Fibroblast of lung (primary cell): ENCODE measurements around the gene SMARCC1. TPM values are rescaled to one million over a fixed set of nuclear protein-coding genes. Genes with fewer than 3 reads are reported as not detected.

Experiments
- DNase-seq, 2 donors: peaks; one replicate each; pipeline versions ENCODE4 v3.0.0 to v3.0.0-alpha.2; 2010; ENCODE audit warnings: low read depth in 2 of 2
- H2AFZ ChIP-seq: 2 replicates; pipeline ENCODE4 v1.5.1; 2012; ENCODE audit warnings: low read length, control low read depth, inconsistent platforms
- H3K27ac ChIP-seq: 2 replicates; pipeline ENCODE4 v1.5.1; 2011; ENCODE audit warnings: low read length, control low read depth; ENCODE audit not compliant: insufficient read depth
- H3K27me3 ChIP-seq: 2 replicates; pipeline ENCODE4 v1.5.1; 2011; ENCODE audit warnings: mild to moderate bottlenecking, low read length; ENCODE audit not compliant: control insufficient read depth, insufficient read depth
- H3K36me3 ChIP-seq: 2 replicates; pipeline ENCODE4 v1.5.1; 2011; ENCODE audit warnings: low read length; ENCODE audit not compliant: control insufficient read depth, insufficient read depth
- H3K4me1 ChIP-seq: 2 replicates; pipeline ENCODE4 v1.5.1; 2011; ENCODE audit warnings: low read length; ENCODE audit not compliant: control insufficient read depth, insufficient read depth; ENCODE audit errors: extremely low read depth
- H3K4me2 ChIP-seq: 2 replicates; pipeline ENCODE4 v1.5.1; 2011; ENCODE audit warnings: low read length, control low read depth; ENCODE audit not compliant: insufficient read depth; ENCODE audit errors: extremely low read depth
- H3K4me3 ChIP-seq, 4 experiments: fragments of 200-600 bp in 1 of 4; sonication (generic) in 1 of 4; replicated peaks in 1 of 4; 2 replicates each; pipeline ENCODE4 v1.5.1; 2011 to 2016; ENCODE audit warnings: low read length in 4 of 4, low read depth in 3 of 4, mild to moderate bottlenecking in 3 of 4, control low read depth in 2 of 4, inconsistent platforms in 1 of 4, mixed read lengths in 1 of 4; ENCODE audit not compliant: insufficient read depth in 1 of 4; ENCODE audit errors: control extremely low read depth in 1 of 4
- H3K79me2 ChIP-seq: 2 replicates; pipeline ENCODE4 v1.5.1; 2012; ENCODE audit warnings: mild to moderate bottlenecking, low read length, inconsistent platforms; ENCODE audit not compliant: control insufficient read depth, insufficient read depth
- H3K9ac ChIP-seq: 2 replicates; pipeline ENCODE4 v1.5.1; 2011; ENCODE audit warnings: mild to moderate bottlenecking, low read length, control low read depth; ENCODE audit not compliant: insufficient read depth
- H3K9me3 ChIP-seq: 2 replicates; pipeline ENCODE4 v1.5.1; 2012; ENCODE audit warnings: low read depth, low read length; ENCODE audit not compliant: control insufficient read depth, insufficient read depth
- H4K20me1 ChIP-seq: 2 replicates; pipeline ENCODE4 v1.5.1; 2011; ENCODE audit warnings: low read length; ENCODE audit not compliant: control insufficient read depth, insufficient read depth; ENCODE audit errors: extremely low read depth
- EZH2 ChIP-seq: IDR thresholded peaks from 2 replicates; pipeline ENCODE4 v1.5.1; 2012; ENCODE audit warnings: low read length, control low read depth, mild to moderate bottlenecking; ENCODE audit errors: missing control alignments
- polyA plus RNA-seq, 2 donors: library from polyadenylated mRNA; depleted of rRNA in 1 of 2; stranded (reverse) in 1 of 2; unstranded in 1 of 2; fragments of >200 nt; gene quantifications; 2 replicates each; pipeline ENCODE4 v1.2.1, GENCODE V29; 2011 to 2012; ENCODE audit warnings: missing spikeins in 1 of 2
- total RNA-seq: library from RNA; depleted of rRNA; stranded (reverse); fragments of >200 nt; gene quantifications from 2 replicates; pipeline ENCODE4 v1.2.1, GENCODE V29; 2014
- TF ChIP-seq, protein P1 (sequence below), 2 donors: IDR thresholded peaks in 1 of 2; conservative IDR thresholded peaks in 1 of 2; 1 replicate in 1 of 2; 2 replicates in 1 of 2; pipeline ENCODE4 v1.5.1; 2011 to 2012; ENCODE audit warnings: low read length in 2 of 2, control low read depth in 1 of 2, inconsistent platforms in 1 of 2, low read depth in 1 of 2, mild to moderate bottlenecking in 1 of 2

Gene SMARCC1
- total and polyA plus RNA-seq, 2 donors (not counting 1 experiment from before 2014, with no cell fraction given): 23.1 to 23.6 TPM

- H2AFZ ChIP-seq: no peak overlapping the region
- peaks cover 2% of the 10 kb centered on the region for H3K36me3 ChIP-seq
- H3K27ac ChIP-seq: no peak overlapping the region
- no peaks in the 10 kb centered on the region for H4K20me1 ChIP-seq
- H3K4me3 ChIP-seq: no peak overlapping the region
- TF ChIP-seq, protein P1, sequence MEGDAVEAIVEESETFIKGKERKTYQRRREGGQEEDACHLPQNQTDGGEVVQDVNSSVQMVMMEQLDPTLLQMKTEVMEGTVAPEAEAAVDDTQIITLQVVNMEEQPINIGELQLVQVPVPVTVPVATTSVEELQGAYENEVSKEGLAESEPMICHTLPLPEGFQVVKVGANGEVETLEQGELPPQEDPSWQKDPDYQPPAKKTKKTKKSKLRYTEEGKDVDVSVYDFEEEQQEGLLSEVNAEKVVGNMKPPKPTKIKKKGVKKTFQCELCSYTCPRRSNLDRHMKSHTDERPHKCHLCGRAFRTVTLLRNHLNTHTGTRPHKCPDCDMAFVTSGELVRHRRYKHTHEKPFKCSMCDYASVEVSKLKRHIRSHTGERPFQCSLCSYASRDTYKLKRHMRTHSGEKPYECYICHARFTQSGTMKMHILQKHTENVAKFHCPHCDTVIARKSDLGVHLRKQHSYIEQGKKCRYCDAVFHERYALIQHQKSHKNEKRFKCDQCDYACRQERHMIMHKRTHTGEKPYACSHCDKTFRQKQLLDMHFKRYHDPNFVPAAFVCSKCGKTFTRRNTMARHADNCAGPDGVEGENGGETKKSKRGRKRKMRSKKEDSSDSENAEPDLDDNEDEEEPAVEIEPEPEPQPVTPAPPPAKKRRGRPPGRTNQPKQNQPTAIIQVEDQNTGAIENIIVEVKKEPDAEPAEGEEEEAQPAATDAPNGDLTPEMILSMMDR (conservative IDR thresholded peaks at IDR 0.05 in 1 of 2, IDR thresholded peaks at IDR 0.05 in 1 of 2; ENCODE audit: low read depth in 1 of 2, low read length in 2 of 2): no peak
- TF ChIP-seq EZH2: no peak
- H3K27me3 ChIP-seq: no peaks in the 10 kb centered on the region
- H3K9ac ChIP-seq: no peak overlapping the region
- H3K4me1 ChIP-seq: no peaks in the 10 kb centered on the region
- no peaks in the 10 kb centered on the region for H3K9me3 ChIP-seq
- H3K4me2 ChIP-seq: no peak overlapping the region
- H3K79me2 ChIP-seq: no peaks in the 10 kb centered on the region
- DNase-seq: no peak
These were observed 77.5 kb downstream of the SMARCC1 start for GRCh38 chr3:47704237-47704612.

GRCh38 chr3:47701388-47701787 is 80.3 kb downstream of the SMARCC1 start:
- no peaks in the 10 kb centered on the region for H3K27me3 ChIP-seq
- TF ChIP-seq, protein P1 (conservative IDR thresholded peaks at IDR 0.05 in 1 of 2, IDR thresholded peaks at IDR 0.05 in 1 of 2; ENCODE audit: low read depth in 1 of 2, low read length in 2 of 2): no peak
- no peak for TF ChIP-seq EZH2
- H3K9me3 ChIP-seq: no peaks in the 10 kb centered on the region
- H3K36me3 ChIP-seq: peaks cover 2% of the 10 kb centered on the region
- H3K79me2 ChIP-seq: no peaks in the 10 kb centered on the region
- H3K27ac ChIP-seq: no peak overlapping the region
- H3K4me3 ChIP-seq: no peak overlapping the region
- DNase-seq: no peak
- no peak overlapping the region for H3K9ac ChIP-seq
- no peaks in the 10 kb centered on the region for H4K20me1 ChIP-seq
- no peak overlapping the region for H2AFZ ChIP-seq
- no peak overlapping the region for H3K4me2 ChIP-seq
- no peaks in the 10 kb centered on the region for H3K4me1 ChIP-seq

DNA sequence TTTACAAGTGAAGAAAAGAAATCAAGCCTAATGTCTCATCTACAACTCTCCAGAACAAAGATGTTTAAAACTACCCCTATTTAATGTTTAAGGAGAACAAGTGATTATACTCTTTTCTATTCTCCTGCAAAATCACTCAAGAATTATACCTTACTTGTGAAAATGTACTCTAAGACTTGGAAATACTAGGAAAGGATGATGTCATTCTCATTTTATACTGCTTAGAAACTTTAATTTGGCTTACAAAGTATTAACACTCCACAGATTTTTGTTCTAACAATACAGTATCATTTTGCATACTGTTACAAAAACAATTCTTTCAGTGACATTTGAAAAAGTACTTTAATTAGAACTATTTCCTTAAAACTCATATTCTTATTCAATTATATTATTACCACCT is 89.5 kb downstream of the SMARCC1 start:
- Histone ChIP-seq H3K9ac (no peak overlapping the region), H2AFZ (no peak overlapping the region), H3K4me2 (no peak overlapping the region), H3K4me1 (no peaks in the 10 kb centered on the region), H3K4me3 (no peak overlapping the region), H3K79me2 (no peaks in the 10 kb centered on the region), H3K9me3 (no peaks in the 10 kb centered on the region), H3K36me3 (peaks cover 7% of the 10 kb centered on the region), H4K20me1 (no peaks in the 10 kb centered on the region), H3K27ac (no peak overlapping the region), H3K27me3 (no peaks in the 10 kb centered on the region)
- no peak for TF ChIP-seq EZH2
- TF ChIP-seq, protein P1 (conservative IDR thresholded peaks at IDR 0.05 in 1 of 2, IDR thresholded peaks at IDR 0.05 in 1 of 2; ENCODE audit: low read depth in 1 of 2, low read length in 2 of 2): no peak
- no peak for DNase-seq
